ENCODE measurements around the gene TSACC.
"Not testable (repeated sequence)": the region's sequence is repeated elsewhere in the genome, so short reads cannot be mapped to it uniquely, and the experiment has no call there.

TSACC gene

GRCh38 chr1:156337888-156338179 is 492 bp upstream of the TSACC start:
- Histone ChIP-seq H3K36me3 (replicated peaks; ENCODE audit: insufficient read depth, low read length) (peaks cover 17% of the 10 kb centered on the region), H3K9ac (ENCODE audit: low read length) (peak overlapping the region; percentile 79), H3K79me2 (ENCODE audit: low read length) (peaks cover 50% of the 10 kb centered on the region), H3K27ac (ENCODE audit: low read length) (peak overlapping the region; percentile 58; the same call in 1 of the 2 replicates), H3K27me3 (replicated peaks; ENCODE audit: insufficient read depth, low read length) (no peaks in the 10 kb centered on the region), H4K20me1 (ENCODE audit: insufficient read depth, low read length) (peaks cover 12% of the 10 kb centered on the region; the same call in 1 of the 2 replicates), H3K4me3 (ENCODE audit: low read length) (peak overlapping the region; percentile 93), H3K9me3 (replicated peaks; ENCODE audit: insufficient read depth, low read length) (no peaks in the 10 kb centered on the region), H2AFZ (ENCODE audit: low read length) (peak overlapping the region; percentile 77), H3K4me1 (ENCODE audit: low read length) (peaks cover 9% of the 10 kb centered on the region; the same call in 1 of the 2 replicates), H3K9me2 (replicated peaks; ENCODE audit: insufficient read depth, low read length) (no peaks in the 10 kb centered on the region), H3K4me2 (ENCODE audit: low read depth, low read length) (peak overlapping the region; percentile 65), H3F3A (ENCODE audit: insufficient read depth, low read length) (peaks cover 19% of the 10 kb centered on the region)
- DNase-seq, result no peak
- no peak for TF ChIP-seq CTCF (IDR thresholded peaks at IDR 0.05; ENCODE audit: low read length)
- TF ChIP-seq EZH2phosphoT487 (IDR thresholded peaks at IDR 0.05; ENCODE audit: low read length), result no peak
- no peak for TF ChIP-seq EZH2 (optimal IDR thresholded peaks at IDR 0.05; ENCODE audit: low read depth, low read length)

- no peak for DNase-seq
- no peaks in the 10 kb centered on the region for H3K36me3 ChIP-seq (replicated peaks; ENCODE audit: insufficient read depth, low read length)
- H2AFZ ChIP-seq (ENCODE audit: low read length), result no peak overlapping the region
- peaks cover 19% of the 10 kb centered on the region for H3F3A ChIP-seq (ENCODE audit: insufficient read depth, low read length)
- no peaks in the 10 kb centered on the region for H4K20me1 ChIP-seq (ENCODE audit: insufficient read depth, low read length)
- H3K79me2 ChIP-seq (ENCODE audit: low read length), result peaks cover 8% of the 10 kb centered on the region
- H3K4me1 ChIP-seq (ENCODE audit: low read length), result no peaks in the 10 kb centered on the region
- no peak overlapping the region for H3K4me2 ChIP-seq (ENCODE audit: low read depth, low read length)
- H3K9me2 ChIP-seq (replicated peaks; ENCODE audit: insufficient read depth, low read length), result no peaks in the 10 kb centered on the region
- H3K27ac ChIP-seq (ENCODE audit: low read length), result no peak overlapping the region
- no peak overlapping the region for H3K9ac ChIP-seq (ENCODE audit: low read length)
- H3K27me3 ChIP-seq (replicated peaks; ENCODE audit: insufficient read depth, low read length), result no peaks in the 10 kb centered on the region
- H3K9me3 ChIP-seq (replicated peaks; ENCODE audit: insufficient read depth, low read length), result no peaks in the 10 kb centered on the region
- TF ChIP-seq EZH2phosphoT487 (IDR thresholded peaks at IDR 0.05; ENCODE audit: low read length) (no peak), CTCF (IDR thresholded peaks at IDR 0.05; ENCODE audit: low read length) (no peak), EZH2 (optimal IDR thresholded peaks at IDR 0.05; ENCODE audit: low read depth, low read length) (no peak)
- no peak overlapping the region for H3K4me3 ChIP-seq (ENCODE audit: low read length)
Measured at GRCh38 chr1:156342166-156342955, 4.0 kb downstream of the TSACC start.

- no peak for TF ChIP-seq EZH2 (optimal IDR thresholded peaks at IDR 0.05; ENCODE audit: low read depth, low read length)
- no peak for TF ChIP-seq EZH2phosphoT487 (IDR thresholded peaks at IDR 0.05; ENCODE audit: low read length)
- no peak for TF ChIP-seq CTCF (IDR thresholded peaks at IDR 0.05; ENCODE audit: low read length)
- H3K4me1 ChIP-seq (ENCODE audit: low read length), result no peaks in the 10 kb centered on the region
- H3K27ac ChIP-seq (ENCODE audit: low read length), result no peak overlapping the region
- H3K27me3 ChIP-seq (replicated peaks; ENCODE audit: insufficient read depth, low read length), result no peaks in the 10 kb centered on the region
- H3K9me2 ChIP-seq (replicated peaks; ENCODE audit: insufficient read depth, low read length), result no peaks in the 10 kb centered on the region
- H3K36me3 ChIP-seq (replicated peaks; ENCODE audit: insufficient read depth, low read length), result no peaks in the 10 kb centered on the region
- H3K4me3 ChIP-seq (ENCODE audit: low read length), result no peak overlapping the region
- no peak overlapping the region for H2AFZ ChIP-seq (ENCODE audit: low read length)
- no peaks in the 10 kb centered on the region for H4K20me1 ChIP-seq (ENCODE audit: insufficient read depth, low read length)
- DNase-seq, result no peak
- H3K4me2 ChIP-seq (ENCODE audit: low read depth, low read length), result no peak overlapping the region
- no peaks in the 10 kb centered on the region for H3K9me3 ChIP-seq (replicated peaks; ENCODE audit: insufficient read depth, low read length)
- peaks cover 4% of the 10 kb centered on the region for H3F3A ChIP-seq (ENCODE audit: insufficient read depth, low read length)
- no peak overlapping the region for H3K9ac ChIP-seq (ENCODE audit: low read length)
- no peaks in the 10 kb centered on the region for H3K79me2 ChIP-seq (ENCODE audit: low read length)
Measured at GRCh38 chr1:156344409-156344808, 6.1 kb downstream of the TSACC start.

GRCh38 chr1:156346035-156346434 is 7.7 kb downstream of the TSACC start:
- not testable (repeated sequence) for H3K27ac ChIP-seq (ENCODE audit: low read length); H4K20me1 ChIP-seq (ENCODE audit: insufficient read depth, low read length); H3K79me2 ChIP-seq (ENCODE audit: low read length); H3K36me3 ChIP-seq (replicated peaks; ENCODE audit: insufficient read depth, low read length); H3K27me3 ChIP-seq (replicated peaks; ENCODE audit: insufficient read depth, low read length); H3K9ac ChIP-seq (ENCODE audit: low read length); DNase-seq; H3K4me2 ChIP-seq (ENCODE audit: low read depth, low read length); H3K9me3 ChIP-seq (replicated peaks; ENCODE audit: insufficient read depth, low read length); H2AFZ ChIP-seq (ENCODE audit: low read length); H3K4me3 ChIP-seq (ENCODE audit: low read length); H3K9me2 ChIP-seq (replicated peaks; ENCODE audit: insufficient read depth, low read length); H3K4me1 ChIP-seq (ENCODE audit: low read length); H3F3A ChIP-seq (ENCODE audit: insufficient read depth, low read length)
